Measurements from ENCODE around the gene PSIP1.
"Not testable (repeated sequence)": the region's sequence is repeated elsewhere in the genome, so short reads cannot be mapped to it uniquely, and the experiment has no call there.

Gene PSIP1

DNA sequence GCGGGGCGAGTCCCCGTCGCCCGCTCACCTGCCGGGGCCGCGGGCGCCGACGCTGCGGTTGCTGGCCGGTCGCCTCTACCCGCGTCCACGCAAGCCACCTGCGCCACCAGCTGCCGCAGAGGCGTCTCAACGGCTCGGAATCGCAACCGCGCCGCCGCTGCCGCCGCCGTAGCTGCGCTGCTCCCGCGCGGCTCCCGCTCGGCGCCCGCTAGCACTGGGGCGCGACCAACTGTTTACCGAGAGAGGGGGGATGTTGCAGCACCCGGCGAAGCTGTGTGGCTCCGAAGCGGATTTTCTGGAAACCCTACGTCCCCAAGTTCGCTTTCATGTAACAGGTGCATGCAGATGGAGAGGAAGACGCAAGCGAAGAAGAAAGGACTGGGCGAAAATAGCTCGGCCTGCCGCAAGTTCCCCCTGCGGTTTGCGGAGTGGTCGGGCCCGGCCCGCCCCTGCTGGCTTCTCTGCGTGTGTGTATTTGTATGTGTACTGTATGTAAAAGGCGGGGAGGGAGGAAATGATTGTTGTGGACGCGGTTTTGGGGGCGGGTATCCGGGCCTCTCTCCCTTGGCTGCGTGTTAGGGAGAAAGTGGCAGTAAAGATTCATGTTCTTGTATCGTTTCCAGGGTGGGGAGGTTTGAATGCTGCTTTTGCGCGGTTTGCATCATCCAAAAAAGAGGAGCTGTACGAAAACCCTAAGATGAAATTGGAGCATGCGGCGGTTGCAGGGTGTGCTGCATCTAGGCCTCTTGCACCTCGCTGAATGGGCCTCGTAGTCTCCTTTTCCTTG lies at the start of gene PSIP1:
TSS of gene PSIP1 (minus strand) at position 182 of the 787 bp plus-strand sequence. CDS start 782 bp downstream, outside the sequence.
- DNase-seq: peak; percentile 79

DNA sequence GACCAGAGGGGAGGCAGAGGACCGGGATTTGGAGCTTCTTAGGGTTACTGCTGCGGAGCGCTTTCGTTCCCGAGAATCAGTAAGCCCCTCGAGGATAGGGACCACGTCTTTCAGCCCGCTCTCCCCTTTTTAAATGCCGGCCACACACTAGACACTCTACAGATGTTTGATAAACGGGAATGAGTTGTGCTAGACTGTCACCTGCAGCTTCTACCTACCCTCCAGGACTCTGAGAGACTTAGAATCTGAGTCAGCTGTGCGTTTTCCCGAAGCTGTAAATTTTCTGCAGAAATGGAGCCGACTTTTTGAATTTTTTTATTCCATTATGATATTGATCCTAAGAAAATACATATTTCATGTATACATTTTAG lies 42.7 kb upstream of the PSIP1 start:
- no peak for DNase-seq

GRCh38 chr9:15552636-15553527 lies 42.1 kb upstream of the PSIP1 start, which contains the start of gene CCDC171:
Gene CCDC171 (plus strand): TSS chr9:15553043. CDS start chr9:15564089, 11,046 bp downstream.
- DNase-seq: peak; percentile 94

GRCh38 chr9:15549611-15550010 lies 38.8 kb upstream of the PSIP1 start:
- no peak for DNase-seq

DNA sequence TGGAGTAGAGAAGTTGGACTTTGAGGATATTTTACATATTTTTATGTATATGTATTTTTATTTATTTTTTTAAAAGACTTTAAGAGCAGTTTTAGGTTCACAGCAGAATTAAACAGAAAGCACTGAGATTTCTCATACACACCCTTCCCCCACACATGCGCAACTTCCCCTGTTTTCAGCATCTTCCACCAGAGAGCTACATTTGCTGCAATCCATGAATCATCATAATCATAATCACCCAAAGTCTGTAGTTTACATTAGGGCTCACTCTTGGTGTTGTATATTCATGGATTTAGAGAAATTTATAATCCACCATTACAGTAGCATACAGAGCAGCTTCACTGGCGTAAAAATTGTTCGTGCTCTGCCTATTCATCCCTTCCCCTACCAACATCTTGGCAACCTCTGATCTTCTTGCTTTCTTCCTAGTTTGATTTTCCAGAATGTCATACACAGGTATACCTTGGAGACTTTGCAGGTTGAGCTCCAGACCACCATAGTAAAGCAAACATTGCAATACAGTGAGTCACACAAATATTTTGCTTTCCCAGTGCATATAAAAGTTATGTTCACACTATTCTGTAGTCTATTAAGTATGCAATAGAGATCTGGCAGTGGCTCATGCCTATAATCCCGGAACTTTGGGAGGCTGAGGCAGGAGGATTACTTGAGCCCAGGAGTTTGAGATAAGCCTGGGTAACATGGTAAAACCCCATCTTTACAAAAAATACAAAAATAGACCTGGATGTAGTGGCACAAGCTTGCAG lies 32.5 kb upstream of the PSIP1 start:
- DNase-seq: no peak

DNA sequence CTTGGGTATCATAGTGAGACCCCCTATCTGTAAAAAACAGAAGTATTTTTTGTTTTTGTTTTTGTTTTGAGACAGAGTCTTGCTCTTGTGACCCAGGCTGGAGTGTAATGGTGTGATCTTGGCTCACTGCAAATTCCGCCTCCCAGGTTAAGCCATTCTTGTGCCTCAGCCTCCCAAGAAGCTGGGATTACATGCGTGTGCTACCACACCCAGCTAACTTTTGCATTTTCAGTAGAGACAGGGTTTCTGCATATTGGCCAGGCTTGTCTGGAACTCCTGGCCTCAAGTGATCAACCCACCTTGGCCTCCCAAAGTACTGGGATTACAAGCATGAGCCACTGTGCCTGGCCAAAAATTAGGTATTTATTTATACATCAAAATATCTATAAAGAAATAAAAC lies 31.9 kb upstream of the PSIP1 start:
- DNase-seq: no peak

DNA sequence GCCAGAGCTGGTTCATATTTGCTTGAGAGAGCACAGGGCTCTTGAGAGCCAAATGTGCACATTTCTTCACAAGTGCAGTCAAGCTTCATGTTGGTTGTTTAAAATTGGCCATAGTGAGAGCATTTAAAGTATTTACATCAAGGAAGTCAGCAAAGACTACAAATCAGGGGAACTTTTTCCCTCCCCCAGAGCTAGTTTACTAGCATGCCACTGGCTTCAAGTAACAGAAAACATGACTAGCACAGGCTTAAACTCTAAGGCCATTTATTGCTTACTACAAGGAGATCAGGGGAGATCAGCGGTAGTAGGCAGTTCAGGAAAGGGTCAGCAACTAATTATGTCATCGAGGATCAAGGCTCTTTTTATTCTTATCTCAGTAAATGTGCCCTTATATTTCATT lies 31.1 kb upstream of the PSIP1 start:
- DNase-seq: no peak

- no peak for DNase-seq
These were observed 20.6 kb upstream of the PSIP1 start for GRCh38 chr9:15531380-15531779.

DNA sequence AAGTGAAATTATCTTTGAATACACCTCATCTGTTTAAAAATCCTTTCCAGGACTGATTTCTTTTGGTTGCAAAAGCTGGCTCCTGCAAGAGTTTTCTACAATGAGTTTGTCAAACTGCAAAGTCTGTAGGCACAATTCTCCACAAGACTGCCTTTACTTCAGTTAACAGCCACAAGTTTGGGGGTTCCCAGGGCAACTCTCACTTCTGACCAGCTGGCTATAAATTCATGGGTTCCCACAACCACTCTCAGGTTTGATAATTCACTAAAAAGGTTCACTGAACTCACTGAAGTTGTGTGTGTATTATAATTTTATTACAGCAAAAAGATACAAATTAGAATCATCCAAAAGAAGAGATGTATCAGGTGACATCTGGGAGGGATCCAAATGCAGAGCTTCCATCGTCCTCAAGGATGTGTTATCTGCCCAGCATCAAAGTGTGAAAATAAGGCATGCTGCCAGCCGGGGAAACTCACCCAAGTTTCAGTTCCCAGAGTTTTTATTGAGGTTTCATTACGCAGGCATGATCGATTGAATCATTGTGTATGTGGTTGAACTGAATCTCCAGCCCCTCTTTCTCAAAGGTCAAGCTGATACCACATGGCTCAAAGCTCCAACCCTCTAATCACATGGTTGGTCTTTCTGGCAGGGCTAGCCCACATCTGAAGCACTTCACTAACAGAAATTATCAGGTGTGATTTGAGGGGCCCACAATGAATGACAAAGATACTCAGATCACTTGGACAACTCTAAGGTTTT lies 19.0 kb upstream of the PSIP1 start:
- no peak for DNase-seq

DNA sequence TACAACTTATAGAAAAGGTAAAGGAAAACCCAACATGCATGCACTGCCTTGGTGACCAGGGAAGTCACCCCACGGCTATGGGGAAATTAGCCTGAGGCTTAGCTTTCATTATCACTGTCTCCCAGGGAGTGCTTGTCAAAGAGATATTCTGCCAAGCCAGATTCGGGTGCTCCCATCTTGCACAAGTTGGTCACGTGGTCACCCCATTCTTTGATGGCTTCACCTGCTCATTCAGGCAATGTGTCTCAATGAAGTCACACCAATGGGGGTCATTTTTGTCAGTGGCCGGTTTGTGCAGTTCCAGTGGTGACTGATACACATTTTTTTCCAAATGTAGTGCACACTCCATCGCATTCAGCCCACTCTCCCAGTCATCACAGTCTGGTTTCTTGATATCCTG lies 16.3 kb upstream of the PSIP1 start:
- not testable (repeated sequence) for DNase-seq

DNA sequence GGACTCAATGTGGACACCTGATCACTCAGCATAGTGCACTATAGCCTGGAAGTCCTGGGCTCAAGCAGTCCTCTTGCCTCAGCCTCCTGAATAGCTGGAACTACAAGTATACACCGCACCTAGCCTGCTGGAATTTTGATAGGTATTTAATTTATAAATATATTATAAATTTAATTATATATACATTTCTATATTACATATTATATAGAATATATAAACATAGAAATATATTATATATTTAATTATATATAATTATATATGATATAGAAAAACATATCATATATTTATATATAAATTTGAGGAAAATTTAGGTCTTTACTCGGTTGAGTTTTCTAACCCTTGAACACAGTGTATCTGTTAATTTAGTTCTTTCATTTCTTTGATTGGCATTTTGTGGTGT lies 15.2 kb upstream of the PSIP1 start:
- no peak for DNase-seq

DNA sequence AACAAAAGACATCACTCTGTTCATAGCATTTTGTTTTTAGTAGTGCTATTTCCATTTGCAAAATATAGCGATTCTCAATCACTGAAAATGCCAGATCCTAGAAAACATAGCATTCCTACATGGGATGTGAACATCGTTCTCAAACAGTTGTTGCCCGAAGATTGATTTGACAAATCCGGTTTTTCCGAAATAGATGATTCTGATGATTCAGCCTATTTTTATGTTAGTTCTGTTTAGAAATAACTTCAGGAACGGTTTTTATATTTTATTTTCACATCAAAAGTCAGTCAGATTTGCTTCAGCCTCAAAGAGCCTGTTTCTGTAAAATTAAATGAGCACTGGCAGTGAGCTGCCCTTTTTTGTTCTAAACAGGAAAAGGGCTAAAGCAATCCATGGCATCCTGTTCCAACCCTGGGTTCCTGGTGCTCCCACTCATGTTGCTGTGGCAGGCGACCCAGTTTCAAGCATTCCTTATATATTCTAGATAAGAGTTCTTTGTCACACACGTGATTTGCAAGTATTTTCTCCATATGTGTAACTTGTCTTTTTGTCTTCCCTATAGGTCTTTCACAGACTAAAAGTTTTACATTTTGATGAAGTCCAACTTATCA lies 14.2 kb upstream of the PSIP1 start:
- DNase-seq: no peak

DNA sequence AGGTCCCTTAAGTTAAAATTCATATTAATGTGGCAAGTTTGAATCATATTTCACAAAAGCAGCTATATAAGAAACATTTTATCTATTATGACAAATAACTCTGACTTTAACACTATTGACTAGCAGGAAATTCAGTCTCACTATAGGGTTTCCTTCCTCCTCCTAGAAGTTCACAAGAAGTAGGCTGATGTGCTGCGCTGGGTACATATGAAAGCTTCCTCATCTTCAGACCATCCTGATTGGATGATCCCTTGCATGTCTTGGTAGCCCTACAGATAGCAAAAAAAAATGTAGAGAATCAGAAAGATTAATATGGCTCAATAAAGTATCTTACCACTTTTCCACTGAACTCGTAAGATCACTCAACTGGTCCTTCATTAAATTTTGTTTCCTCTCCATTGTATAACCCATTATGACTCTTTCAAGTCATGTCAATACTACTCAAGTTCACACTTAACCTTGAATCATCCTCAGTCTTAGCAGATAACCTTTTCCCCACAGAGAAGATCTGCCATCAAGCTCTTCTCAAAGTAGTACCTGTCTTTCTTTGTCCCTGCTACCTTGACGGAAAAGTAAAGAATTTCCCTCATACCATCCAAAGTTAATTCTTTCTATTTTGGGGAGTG lies 11.5 kb upstream of the PSIP1 start:
- no peak for DNase-seq

- DNase-seq: no peak
These were observed 10.5 kb upstream of the PSIP1 start for GRCh38 chr9:15521254-15521653.

DNA sequence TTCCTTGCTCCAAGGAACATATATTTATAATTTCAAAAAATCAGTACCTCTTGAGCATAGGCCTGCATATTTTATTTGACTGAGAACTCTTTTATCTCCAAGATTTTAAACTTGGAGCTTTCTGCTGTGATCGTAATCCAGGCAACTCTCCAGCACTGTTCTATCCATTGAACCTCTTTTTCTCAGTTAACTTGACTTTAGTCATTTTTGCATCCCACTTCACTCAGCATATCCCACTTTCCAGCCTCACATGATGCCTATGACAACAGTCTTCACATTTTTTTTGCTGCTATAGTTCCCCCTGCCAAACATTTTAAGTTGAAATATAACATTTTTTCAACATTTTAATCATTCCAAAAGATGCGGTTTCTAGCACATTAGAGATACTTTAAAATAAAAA lies 9.1 kb upstream of the PSIP1 start:
- no peak for DNase-seq

- no peak for DNase-seq
These were observed 2.6 kb upstream of the PSIP1 start for GRCh38 chr9:15513335-15513734.

GRCh38 chr9:15512889-15513288 lies 2.1 kb upstream of the PSIP1 start:
- DNase-seq: no peak

DNA sequence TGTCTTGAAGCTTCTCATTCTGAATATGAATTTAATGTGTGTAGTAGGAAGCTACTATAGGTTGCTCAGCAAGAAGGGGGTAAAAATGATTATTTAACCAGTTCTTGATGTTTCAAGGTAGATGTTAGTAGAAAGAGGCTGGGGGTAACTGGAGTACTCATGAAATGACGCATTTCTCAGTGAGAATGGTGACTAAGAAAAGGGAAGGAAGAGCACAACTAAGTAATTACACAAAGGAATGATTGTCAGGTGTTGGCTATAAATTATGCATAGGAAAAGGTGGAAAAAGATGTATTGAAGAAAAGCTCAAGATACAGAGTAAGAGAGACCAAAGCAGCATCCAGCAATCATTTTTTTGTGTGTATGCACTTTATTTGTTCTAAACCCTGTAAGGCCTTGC lies 1.4 kb upstream of the PSIP1 start:
- DNase-seq: no peak

GRCh38 chr9:15509931-15510788 lies 610 bp downstream of the PSIP1 start:
- DNase-seq: no peak

GRCh38 chr9:15505921-15506320 lies 4.8 kb downstream of the PSIP1 start:
- no peak for DNase-seq

GRCh38 chr9:15501803-15502202 lies 9.0 kb downstream of the PSIP1 start:
- no peak for DNase-seq
